ENCODE data around the gene TENM3.

Gene TENM3

DNA sequence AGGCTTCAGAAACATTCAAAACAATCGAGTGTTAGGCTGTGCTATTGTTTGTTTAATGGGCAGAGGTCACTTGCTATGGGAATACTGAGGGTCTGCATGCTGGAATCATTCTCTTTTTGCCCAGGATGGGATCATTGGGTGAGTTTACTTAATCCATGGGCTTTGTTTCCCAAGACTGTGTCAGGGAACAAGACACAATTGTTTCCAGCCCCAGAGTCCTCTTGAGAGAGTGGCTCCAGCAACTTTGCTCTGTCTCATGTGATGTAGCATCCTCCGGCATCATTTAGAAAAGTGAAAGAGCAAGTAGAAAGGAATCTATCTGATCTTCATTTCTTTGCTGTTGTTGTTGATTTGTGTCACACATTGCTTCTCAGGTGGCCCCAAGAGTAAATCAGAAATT, 1.8 kb downstream of the TENM3 start:
- ATAC-seq, result no peak
- TF ChIP-seq ZNF8 (CRISPR knock-in tag; IDR thresholded peaks at IDR 0.05), result no peak
- TF ChIP-seq OSR1 (CRISPR knock-in tag; IDR thresholded peaks at IDR 0.05), result no peak
- TF ChIP-seq TCF4 (CRISPR knock-in tag; IDR thresholded peaks at IDR 0.05; ENCODE audit: borderline replicate concordance), result no peak
- TF ChIP-seq CSDC2 (CRISPR knock-in tag; IDR thresholded peaks at IDR 0.05), result no peak
- no peak for TF ChIP-seq ZFP3 (CRISPR knock-in tag; IDR thresholded peaks at IDR 0.05)
- TF ChIP-seq, protein P1, sequence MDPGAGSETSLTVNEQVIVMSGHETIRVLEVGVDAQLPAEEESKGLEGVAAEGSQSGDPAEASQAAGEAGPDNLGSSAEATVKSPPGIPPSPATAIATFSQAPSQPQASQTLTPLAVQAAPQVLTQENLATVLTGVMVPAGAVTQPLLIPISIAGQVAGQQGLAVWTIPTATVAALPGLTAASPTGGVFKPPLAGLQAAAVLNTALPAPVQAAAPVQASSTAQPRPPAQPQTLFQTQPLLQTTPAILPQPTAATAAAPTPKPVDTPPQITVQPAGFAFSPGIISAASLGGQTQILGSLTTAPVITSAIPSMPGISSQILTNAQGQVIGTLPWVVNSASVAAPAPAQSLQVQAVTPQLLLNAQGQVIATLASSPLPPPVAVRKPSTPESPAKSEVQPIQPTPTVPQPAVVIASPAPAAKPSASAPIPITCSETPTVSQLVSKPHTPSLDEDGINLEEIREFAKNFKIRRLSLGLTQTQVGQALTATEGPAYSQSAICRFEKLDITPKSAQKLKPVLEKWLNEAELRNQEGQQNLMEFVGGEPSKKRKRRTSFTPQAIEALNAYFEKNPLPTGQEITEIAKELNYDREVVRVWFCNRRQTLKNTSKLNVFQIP (CRISPR knock-in tag; IDR thresholded peaks at IDR 0.05; ENCODE audit: borderline replicate concordance, low read depth), result no peak
- TF ChIP-seq RARB (CRISPR knock-in tag; IDR thresholded peaks at IDR 0.05), result no peak
- TF ChIP-seq, protein P2, sequence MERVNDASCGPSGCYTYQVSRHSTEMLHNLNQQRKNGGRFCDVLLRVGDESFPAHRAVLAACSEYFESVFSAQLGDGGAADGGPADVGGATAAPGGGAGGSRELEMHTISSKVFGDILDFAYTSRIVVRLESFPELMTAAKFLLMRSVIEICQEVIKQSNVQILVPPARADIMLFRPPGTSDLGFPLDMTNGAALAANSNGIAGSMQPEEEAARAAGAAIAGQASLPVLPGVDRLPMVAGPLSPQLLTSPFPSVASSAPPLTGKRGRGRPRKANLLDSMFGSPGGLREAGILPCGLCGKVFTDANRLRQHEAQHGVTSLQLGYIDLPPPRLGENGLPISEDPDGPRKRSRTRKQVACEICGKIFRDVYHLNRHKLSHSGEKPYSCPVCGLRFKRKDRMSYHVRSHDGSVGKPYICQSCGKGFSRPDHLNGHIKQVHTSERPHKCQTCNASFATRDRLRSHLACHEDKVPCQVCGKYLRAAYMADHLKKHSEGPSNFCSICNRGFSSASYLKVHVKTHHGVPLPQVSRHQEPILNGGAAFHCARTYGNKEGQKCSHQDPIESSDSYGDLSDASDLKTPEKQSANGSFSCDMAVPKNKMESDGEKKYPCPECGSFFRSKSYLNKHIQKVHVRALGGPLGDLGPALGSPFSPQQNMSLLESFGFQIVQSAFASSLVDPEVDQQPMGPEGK (CRISPR knock-in tag; IDR thresholded peaks at IDR 0.05; ENCODE audit: borderline replicate concordance), result no peak
- no peak for TF ChIP-seq ZNF565 (CRISPR knock-in tag; conservative IDR thresholded peaks at IDR 0.05; ENCODE audit: low read depth)
- no peak for TF ChIP-seq TOX (CRISPR knock-in tag; IDR thresholded peaks at IDR 0.05; ENCODE audit: borderline replicate concordance)
- no peak for TF ChIP-seq SNAI2 (CRISPR knock-in tag; IDR thresholded peaks at IDR 0.05)
- no peak for TF ChIP-seq CREB5 (CRISPR knock-in tag; IDR thresholded peaks at IDR 0.05; ENCODE audit: low read depth)
- no peak for TF ChIP-seq ESRRG (CRISPR knock-in tag; IDR thresholded peaks at IDR 0.05)
- TF ChIP-seq PPARA (CRISPR knock-in tag; IDR thresholded peaks at IDR 0.05; ENCODE audit: borderline replicate concordance), result no peak

GRCh38 chr4:182245541-182246215, 2.5 kb downstream of the TENM3 start:
- ATAC-seq, result no peak
- no peak for TF ChIP-seq RARB (CRISPR knock-in tag; IDR thresholded peaks at IDR 0.05)
- no peak for TF ChIP-seq ESRRG (CRISPR knock-in tag; IDR thresholded peaks at IDR 0.05)
- no peak for TF ChIP-seq ZNF565 (CRISPR knock-in tag; conservative IDR thresholded peaks at IDR 0.05; ENCODE audit: low read depth)
- no peak for TF ChIP-seq PPARA (CRISPR knock-in tag; IDR thresholded peaks at IDR 0.05; ENCODE audit: borderline replicate concordance)
- TF ChIP-seq, protein P3, sequence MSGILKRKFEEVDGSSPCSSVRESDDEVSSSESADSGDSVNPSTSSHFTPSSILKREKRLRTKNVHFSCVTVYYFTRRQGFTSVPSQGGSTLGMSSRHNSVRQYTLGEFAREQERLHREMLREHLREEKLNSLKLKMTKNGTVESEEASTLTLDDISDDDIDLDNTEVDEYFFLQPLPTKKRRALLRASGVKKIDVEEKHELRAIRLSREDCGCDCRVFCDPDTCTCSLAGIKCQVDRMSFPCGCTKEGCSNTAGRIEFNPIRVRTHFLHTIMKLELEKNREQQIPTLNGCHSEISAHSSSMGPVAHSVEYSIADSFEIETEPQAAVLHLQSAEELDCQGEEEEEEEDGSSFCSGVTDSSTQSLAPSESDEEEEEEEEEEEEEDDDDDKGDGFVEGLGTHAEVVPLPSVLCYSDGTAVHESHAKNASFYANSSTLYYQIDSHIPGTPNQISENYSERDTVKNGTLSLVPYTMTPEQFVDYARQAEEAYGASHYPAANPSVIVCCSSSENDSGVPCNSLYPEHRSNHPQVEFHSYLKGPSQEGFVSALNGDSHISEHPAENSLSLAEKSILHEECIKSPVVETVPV (CRISPR knock-in tag; IDR thresholded peaks at IDR 0.05), result no peak
- TF ChIP-seq, protein P4, sequence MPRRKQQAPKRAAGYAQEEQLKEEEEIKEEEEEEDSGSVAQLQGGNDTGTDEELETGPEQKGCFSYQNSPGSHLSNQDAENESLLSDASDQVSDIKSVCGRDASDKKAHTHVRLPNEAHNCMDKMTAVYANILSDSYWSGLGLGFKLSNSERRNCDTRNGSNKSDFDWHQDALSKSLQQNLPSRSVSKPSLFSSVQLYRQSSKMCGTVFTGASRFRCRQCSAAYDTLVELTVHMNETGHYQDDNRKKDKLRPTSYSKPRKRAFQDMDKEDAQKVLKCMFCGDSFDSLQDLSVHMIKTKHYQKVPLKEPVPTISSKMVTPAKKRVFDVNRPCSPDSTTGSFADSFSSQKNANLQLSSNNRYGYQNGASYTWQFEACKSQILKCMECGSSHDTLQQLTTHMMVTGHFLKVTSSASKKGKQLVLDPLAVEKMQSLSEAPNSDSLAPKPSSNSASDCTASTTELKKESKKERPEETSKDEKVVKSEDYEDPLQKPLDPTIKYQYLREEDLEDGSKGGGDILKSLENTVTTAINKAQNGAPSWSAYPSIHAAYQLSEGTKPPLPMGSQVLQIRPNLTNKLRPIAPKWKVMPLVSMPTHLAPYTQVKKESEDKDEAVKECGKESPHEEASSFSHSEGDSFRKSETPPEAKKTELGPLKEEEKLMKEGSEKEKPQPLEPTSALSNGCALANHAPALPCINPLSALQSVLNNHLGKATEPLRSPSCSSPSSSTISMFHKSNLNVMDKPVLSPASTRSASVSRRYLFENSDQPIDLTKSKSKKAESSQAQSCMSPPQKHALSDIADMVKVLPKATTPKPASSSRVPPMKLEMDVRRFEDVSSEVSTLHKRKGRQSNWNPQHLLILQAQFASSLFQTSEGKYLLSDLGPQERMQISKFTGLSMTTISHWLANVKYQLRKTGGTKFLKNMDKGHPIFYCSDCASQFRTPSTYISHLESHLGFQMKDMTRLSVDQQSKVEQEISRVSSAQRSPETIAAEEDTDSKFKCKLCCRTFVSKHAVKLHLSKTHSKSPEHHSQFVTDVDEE (CRISPR knock-in tag; IDR thresholded peaks at IDR 0.05), result no peak
- no peak for TF ChIP-seq ZNF70 (CRISPR knock-in tag; IDR thresholded peaks at IDR 0.05)
- TF ChIP-seq TCF4 (CRISPR knock-in tag; IDR thresholded peaks at IDR 0.05; ENCODE audit: borderline replicate concordance), result no peak
- TF ChIP-seq ZC3H10 (CRISPR knock-in tag; IDR thresholded peaks at IDR 0.05), result no peak
- TF ChIP-seq, protein P2 (CRISPR knock-in tag; IDR thresholded peaks at IDR 0.05; ENCODE audit: borderline replicate concordance), result no peak
- TF ChIP-seq CSDC2 (CRISPR knock-in tag; IDR thresholded peaks at IDR 0.05), result no peak
- no peak for TF ChIP-seq ISL1 (CRISPR knock-in tag; IDR thresholded peaks at IDR 0.05)
- TF ChIP-seq BACH2 (CRISPR knock-in tag; IDR thresholded peaks at IDR 0.05; ENCODE audit: borderline replicate concordance), result no peak
- no peak for TF ChIP-seq TOX (CRISPR knock-in tag; IDR thresholded peaks at IDR 0.05; ENCODE audit: borderline replicate concordance)
- TF ChIP-seq ZFP30 (CRISPR knock-in tag; IDR thresholded peaks at IDR 0.05), result no peak
- TF ChIP-seq, protein P1 (CRISPR knock-in tag; IDR thresholded peaks at IDR 0.05; ENCODE audit: borderline replicate concordance, low read depth), result no peak
- TF ChIP-seq SNAI2 (CRISPR knock-in tag; IDR thresholded peaks at IDR 0.05), result no peak
- TF ChIP-seq CREB5 (CRISPR knock-in tag; IDR thresholded peaks at IDR 0.05; ENCODE audit: low read depth), result no peak
- no peak for TF ChIP-seq OSR1 (CRISPR knock-in tag; IDR thresholded peaks at IDR 0.05)
- no peak for TF ChIP-seq ZNF8 (CRISPR knock-in tag; IDR thresholded peaks at IDR 0.05)
